Measurements from ENCODE around the gene UBA5.

- TF ChIP-seq, protein P1, sequence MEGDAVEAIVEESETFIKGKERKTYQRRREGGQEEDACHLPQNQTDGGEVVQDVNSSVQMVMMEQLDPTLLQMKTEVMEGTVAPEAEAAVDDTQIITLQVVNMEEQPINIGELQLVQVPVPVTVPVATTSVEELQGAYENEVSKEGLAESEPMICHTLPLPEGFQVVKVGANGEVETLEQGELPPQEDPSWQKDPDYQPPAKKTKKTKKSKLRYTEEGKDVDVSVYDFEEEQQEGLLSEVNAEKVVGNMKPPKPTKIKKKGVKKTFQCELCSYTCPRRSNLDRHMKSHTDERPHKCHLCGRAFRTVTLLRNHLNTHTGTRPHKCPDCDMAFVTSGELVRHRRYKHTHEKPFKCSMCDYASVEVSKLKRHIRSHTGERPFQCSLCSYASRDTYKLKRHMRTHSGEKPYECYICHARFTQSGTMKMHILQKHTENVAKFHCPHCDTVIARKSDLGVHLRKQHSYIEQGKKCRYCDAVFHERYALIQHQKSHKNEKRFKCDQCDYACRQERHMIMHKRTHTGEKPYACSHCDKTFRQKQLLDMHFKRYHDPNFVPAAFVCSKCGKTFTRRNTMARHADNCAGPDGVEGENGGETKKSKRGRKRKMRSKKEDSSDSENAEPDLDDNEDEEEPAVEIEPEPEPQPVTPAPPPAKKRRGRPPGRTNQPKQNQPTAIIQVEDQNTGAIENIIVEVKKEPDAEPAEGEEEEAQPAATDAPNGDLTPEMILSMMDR (IDR thresholded peaks at IDR 0.05 in 4 of 5, conservative IDR thresholded peaks at IDR 0.05 in 1 of 5) = no peak
- TF ChIP-seq POLR2A (IDR thresholded peaks at IDR 0.05) = no peak
These were observed 34.9 kb downstream of the UBA5 start for GRCh38 chr3:132694991-132695390.

Data from gastrocnemius medialis (tissue), 4 donors.